Smooth muscle cell (in vitro differentiated cells): Measurements from ENCODE around the gene ACSBG1. TPM values are rescaled to one million over a fixed set of nuclear protein-coding genes. Genes with fewer than 3 reads are reported as not detected.

Experiments
- DNase-seq: peaks from one replicate; lab custom pipeline; 2025; ENCODE audit not compliant: unreplicated experiment; lab: John Stamatoyannopoulos, UW
- H2AFZ ChIP-seq: fragments of 200-600 bp; sonication (generic); 2 replicates; pipeline ENCODE4 v1.6.0; 2016; ENCODE audit warnings: antibody characterized with exemption, low read depth, mild to moderate bottlenecking
- H3F3A ChIP-seq: fragments of 200-600 bp; sonication (generic); 2 replicates; pipeline ENCODE4 v1.6.0; 2017; ENCODE audit warnings: antibody characterized with exemption, low read depth
- H3K27ac ChIP-seq: fragments of 200-600 bp; sonication (generic); 2 replicates; pipeline ENCODE4 v1.5.1; 2016; ENCODE audit warnings: low read depth, mild to moderate bottlenecking
- H3K27me3 ChIP-seq: fragments of 200-600 bp; sonication (generic); 2 replicates; pipeline ENCODE4 v1.6.1; 2016; ENCODE audit warnings: low read depth, mild to moderate bottlenecking
- H3K36me3 ChIP-seq: fragments of 200-600 bp; sonication (generic); 2 replicates; pipeline ENCODE4 v1.5.1; 2016; ENCODE audit warnings: low read depth
- H3K4me1 ChIP-seq: fragments of 200-600 bp; sonication (generic); 2 replicates; pipeline ENCODE4 v1.5.1; 2016; ENCODE audit warnings: low read depth
- H3K4me2 ChIP-seq: fragments of 200-600 bp; sonication (generic); 2 replicates; pipeline ENCODE4 v1.6.0; 2016; ENCODE audit warnings: mild to moderate bottlenecking
- H3K4me3 ChIP-seq: fragments of 200-600 bp; sonication (generic); 2 replicates; pipeline ENCODE4 v1.5.1; 2016; ENCODE audit warnings: mild to moderate bottlenecking
- H3K79me2 ChIP-seq: fragments of 200-600 bp; sonication (generic); 2 replicates; pipeline ENCODE4 v1.6.0; 2016; ENCODE audit warnings: low read depth, mild to moderate bottlenecking
- H3K9ac ChIP-seq: fragments of 200-600 bp; sonication (generic); 2 replicates; pipeline ENCODE4 v1.6.0; 2016; ENCODE audit warnings: low read depth
- H3K9me3 ChIP-seq: fragments of 200-600 bp; sonication (generic); replicated peaks from 2 replicates; pipeline ENCODE4 v1.5.1; 2016; ENCODE audit warnings: low read depth
- H4K20me1 ChIP-seq: fragments of 200-600 bp; sonication (generic); 2 replicates; pipeline ENCODE4 v1.6.0; 2016; ENCODE audit warnings: low read depth
- WGBS: methylation state at CpG from one replicate; pipeline ENCODE4 v1.1.7; 2016; ENCODE audit warnings: low lambda C conversion rate; 5-methylcytosine and 5-hydroxymethylcytosine counted together
- polyA plus RNA-seq: library from polyadenylated mRNA; unstranded; fragments of >200 nt; fragmentation: Nextera tagmentation; extraction: Ambion mirVana; gene quantifications from 2 replicates; pipeline ENCODE4 v1.2.1, GENCODE V29; 2016
- total RNA-seq: library from RNA; depleted of rRNA; stranded (reverse); fragments of >200 nt; gene quantifications from 2 replicates; pipeline ENCODE4 v1.2.3, GENCODE V29; 2014
- TF ChIP-seq, protein P1 (sequence below): fragments of 200-600 bp; sonication (generic); IDR thresholded peaks from 2 replicates; pipeline ENCODE4 v1.5.1; 2017; ENCODE audit warnings: borderline replicate concordance, mild to moderate bottlenecking, antibody characterized with exemption; ENCODE audit not compliant: insufficient read depth, poor library complexity, severe bottlenecking

Gene ACSBG1
- total and polyA plus RNA-seq, 2 experiments from 2014 or later = under 0.01 to 0.22 TPM

DNA sequence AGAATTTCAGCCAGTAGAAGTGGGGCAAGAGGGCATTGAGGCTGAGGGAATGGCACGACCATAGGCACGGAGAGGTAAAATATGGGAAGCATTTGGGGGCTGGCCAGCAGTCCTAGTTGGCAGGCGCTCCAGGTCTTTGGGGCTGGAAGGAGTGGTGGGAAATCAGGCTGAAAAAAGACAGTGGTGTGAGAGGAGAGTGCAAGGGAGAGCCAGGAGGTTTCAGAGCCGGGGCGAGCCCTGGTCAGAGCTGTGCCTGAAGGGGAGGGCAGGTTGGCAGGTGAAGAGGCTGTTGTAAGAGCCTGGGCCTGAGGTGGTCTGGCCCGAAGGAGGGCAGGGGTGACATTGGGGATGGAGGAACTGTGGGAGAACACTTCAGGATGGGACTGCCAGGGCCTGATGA is 86.8 kb downstream of the ACSBG1 start:
- H3K4me1 ChIP-seq = peaks cover 13% of the 10 kb centered on the region
- H3K4me3 ChIP-seq = no peak overlapping the region
- no peak overlapping the region for H3K9ac ChIP-seq
- no peaks in the 10 kb centered on the region for H3K36me3 ChIP-seq
- no peaks in the 10 kb centered on the region for H3K9me3 ChIP-seq
- H3K4me2 ChIP-seq = no peak overlapping the region
- H3K27ac ChIP-seq = no peak overlapping the region
- TF ChIP-seq, protein P1, sequence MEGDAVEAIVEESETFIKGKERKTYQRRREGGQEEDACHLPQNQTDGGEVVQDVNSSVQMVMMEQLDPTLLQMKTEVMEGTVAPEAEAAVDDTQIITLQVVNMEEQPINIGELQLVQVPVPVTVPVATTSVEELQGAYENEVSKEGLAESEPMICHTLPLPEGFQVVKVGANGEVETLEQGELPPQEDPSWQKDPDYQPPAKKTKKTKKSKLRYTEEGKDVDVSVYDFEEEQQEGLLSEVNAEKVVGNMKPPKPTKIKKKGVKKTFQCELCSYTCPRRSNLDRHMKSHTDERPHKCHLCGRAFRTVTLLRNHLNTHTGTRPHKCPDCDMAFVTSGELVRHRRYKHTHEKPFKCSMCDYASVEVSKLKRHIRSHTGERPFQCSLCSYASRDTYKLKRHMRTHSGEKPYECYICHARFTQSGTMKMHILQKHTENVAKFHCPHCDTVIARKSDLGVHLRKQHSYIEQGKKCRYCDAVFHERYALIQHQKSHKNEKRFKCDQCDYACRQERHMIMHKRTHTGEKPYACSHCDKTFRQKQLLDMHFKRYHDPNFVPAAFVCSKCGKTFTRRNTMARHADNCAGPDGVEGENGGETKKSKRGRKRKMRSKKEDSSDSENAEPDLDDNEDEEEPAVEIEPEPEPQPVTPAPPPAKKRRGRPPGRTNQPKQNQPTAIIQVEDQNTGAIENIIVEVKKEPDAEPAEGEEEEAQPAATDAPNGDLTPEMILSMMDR = no peak
- 93% methylated on average over 6 of the region's 6 CpGs for WGBS
- H4K20me1 ChIP-seq = peaks cover 15% of the 10 kb centered on the region
- no peak overlapping the region for H2AFZ ChIP-seq
- H3F3A ChIP-seq = no peaks in the 10 kb centered on the region
- H3K79me2 ChIP-seq = peaks cover 31% of the 10 kb centered on the region
- DNase-seq = no peak
- no peaks in the 10 kb centered on the region for H3K27me3 ChIP-seq

DNA sequence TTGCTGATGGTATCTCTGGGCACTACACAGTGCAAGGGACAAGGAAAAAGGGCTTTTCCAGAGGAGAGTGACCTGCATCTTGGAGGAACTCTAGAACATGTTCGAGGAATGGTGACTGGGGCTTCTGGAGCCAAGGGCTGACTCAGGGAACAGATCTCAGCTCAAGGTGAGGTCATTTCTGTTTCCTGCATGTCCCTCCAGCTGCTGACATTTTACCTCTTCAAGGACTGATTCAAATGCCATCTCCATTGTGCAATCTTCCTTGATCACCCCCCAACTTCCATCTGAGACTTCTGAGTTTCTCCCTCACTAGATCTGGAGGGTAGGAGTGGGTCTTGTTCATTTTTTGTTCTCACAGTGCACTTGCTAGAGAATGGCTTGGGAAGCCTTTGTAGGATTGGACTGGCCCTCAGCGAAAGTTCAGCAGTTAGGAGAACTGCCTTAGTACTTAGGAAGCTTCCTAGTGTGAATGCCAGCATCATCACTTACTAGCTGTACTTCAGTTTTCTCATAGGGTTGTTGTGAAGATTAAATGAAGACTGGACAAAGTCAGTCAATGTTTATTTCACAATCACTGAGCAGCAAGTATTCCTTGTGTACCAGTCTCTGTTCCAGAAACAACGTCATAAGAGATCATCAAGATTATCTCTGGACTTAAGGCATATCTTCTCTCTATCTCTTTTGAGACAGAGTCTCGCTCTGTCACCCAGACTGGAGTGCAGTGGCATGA is 87.8 kb downstream of the ACSBG1 start:
- H4K20me1 ChIP-seq = peaks cover 13% of the 10 kb centered on the region
- 82% methylated on average over 4 of the region's 4 CpGs for WGBS
- H3F3A ChIP-seq = no peaks in the 10 kb centered on the region
- H2AFZ ChIP-seq = no peak overlapping the region
- H3K4me1 ChIP-seq = peaks cover 13% of the 10 kb centered on the region
- DNase-seq = no peak
- no peak overlapping the region for H3K9ac ChIP-seq
- no peaks in the 10 kb centered on the region for H3K27me3 ChIP-seq
- H3K9me3 ChIP-seq = no peaks in the 10 kb centered on the region
- H3K36me3 ChIP-seq = no peaks in the 10 kb centered on the region
- no peak overlapping the region for H3K4me2 ChIP-seq
- TF ChIP-seq, protein P1 = no peak
- H3K4me3 ChIP-seq = no peak overlapping the region
- no peak overlapping the region for H3K27ac ChIP-seq
- peaks cover 21% of the 10 kb centered on the region for H3K79me2 ChIP-seq

DNA sequence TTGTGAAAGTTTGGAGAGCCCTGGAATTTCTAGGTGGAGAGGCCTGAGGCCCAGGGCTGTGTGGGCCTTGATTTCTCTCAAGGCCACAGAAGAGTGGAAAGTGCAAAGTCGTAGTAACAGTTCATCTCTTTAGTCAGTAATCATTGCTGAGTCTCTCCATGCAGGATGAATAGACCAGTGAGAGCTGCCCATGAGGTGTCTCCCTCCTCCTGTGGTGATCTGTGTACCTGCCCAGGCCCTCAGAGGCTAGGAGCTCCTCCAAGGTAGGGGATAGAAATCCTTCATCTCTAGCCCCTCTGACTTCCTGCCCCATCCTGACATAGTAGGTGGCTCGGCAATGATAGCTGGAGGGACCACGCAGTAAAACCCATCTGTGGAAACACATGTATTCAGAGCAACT is 92.0 kb downstream of the ACSBG1 start:
- H3K4me1 ChIP-seq = no peaks in the 10 kb centered on the region
- WGBS = 93% methylated on average over 3 of the region's 3 CpGs

More for the DNA sequence above, 92.0 kb downstream of the ACSBG1 start:
- Histone ChIP-seq H3K9ac (no peak overlapping the region), H3K27me3 (no peaks in the 10 kb centered on the region), H3K9me3 (no peaks in the 10 kb centered on the region), H2AFZ (no peak overlapping the region), H3K79me2 (no peaks in the 10 kb centered on the region), H3K36me3 (no peaks in the 10 kb centered on the region), H4K20me1 (no peaks in the 10 kb centered on the region), H3F3A (no peaks in the 10 kb centered on the region), H3K4me3 (no peak overlapping the region), H3K4me2 (no peak overlapping the region), H3K27ac (no peak overlapping the region)
- TF ChIP-seq, protein P1 = no peak
- DNase-seq = no peak
